Measurements from ENCODE around the gene EIF4E3.

Gene EIF4E3

GRCh38 chr3:71752831-71753700 is 27.9 kb upstream of the EIF4E3 start:
- Histone ChIP-seq H3K36me3 (ENCODE audit: control insufficient read depth, insufficient read depth, low read length) (no peaks in the 10 kb centered on the region), H3K4me1 (ENCODE audit: control insufficient read depth, insufficient read depth, low read length, poor library complexity, severe bottlenecking) (no peaks in the 10 kb centered on the region), H3K4me3 (ENCODE audit: extremely low read depth, insufficient read depth, low read length, poor library complexity, severe bottlenecking) (peak overlapping the region; percentile 35), H3K27ac (ENCODE audit: low read depth, low read length, severe bottlenecking) (no peak overlapping the region), H3K9me3 (ENCODE audit: control insufficient read depth, low read length) (no peaks in the 10 kb centered on the region)
- WGBS, 2 experiments (ENCODE audit: insufficient coverage in 2 of 2), result 13 to 15% methylated on average over 36 to 46 of the region's 68 CpGs

- Histone ChIP-seq H3K27ac (ENCODE audit: low read depth, low read length, severe bottlenecking) (no peak overlapping the region), H3K4me1 (ENCODE audit: control insufficient read depth, insufficient read depth, low read length, poor library complexity, severe bottlenecking) (no peaks in the 10 kb centered on the region), H3K4me3 (ENCODE audit: extremely low read depth, insufficient read depth, low read length, poor library complexity, severe bottlenecking) (no peak overlapping the region), H3K36me3 (ENCODE audit: control insufficient read depth, insufficient read depth, low read length) (no peaks in the 10 kb centered on the region), H3K9me3 (ENCODE audit: control insufficient read depth, low read length) (no peaks in the 10 kb centered on the region)
- 83% methylated on average over 2 to 4 of the region's 4 CpGs for WGBS, 2 experiments (ENCODE audit: insufficient coverage in 2 of 2)
Observed at GRCh38 chr3:71751602-71752001, 26.4 kb upstream of the EIF4E3 start.

- Histone ChIP-seq H3K36me3 (ENCODE audit: control insufficient read depth, insufficient read depth, low read length) (no peaks in the 10 kb centered on the region), H3K9me3 (ENCODE audit: control insufficient read depth, low read length) (peaks cover 11% of the 10 kb centered on the region), H3K4me3 (ENCODE audit: extremely low read depth, insufficient read depth, low read length, poor library complexity, severe bottlenecking) (no peak overlapping the region), H3K27ac (ENCODE audit: low read depth, low read length, severe bottlenecking) (no peak overlapping the region), H3K4me1 (ENCODE audit: control insufficient read depth, insufficient read depth, low read length, poor library complexity, severe bottlenecking) (no peaks in the 10 kb centered on the region)
- WGBS, 2 experiments (ENCODE audit: insufficient coverage in 2 of 2), result no CpG with 5 or more reads among the region's 3 CpGs
Observed at GRCh38 chr3:71744738-71745137, 19.5 kb upstream of the EIF4E3 start.

GRCh38 chr3:71742621-71743020 is 17.4 kb upstream of the EIF4E3 start:
- no CpG with 5 or more reads among the region's 1 CpG for WGBS, 2 experiments (ENCODE audit: insufficient coverage in 2 of 2)
- Histone ChIP-seq H3K27ac (ENCODE audit: low read depth, low read length, severe bottlenecking) (no peak overlapping the region), H3K4me1 (ENCODE audit: control insufficient read depth, insufficient read depth, low read length, poor library complexity, severe bottlenecking) (no peaks in the 10 kb centered on the region), H3K36me3 (ENCODE audit: control insufficient read depth, insufficient read depth, low read length) (no peaks in the 10 kb centered on the region), H3K4me3 (ENCODE audit: extremely low read depth, insufficient read depth, low read length, poor library complexity, severe bottlenecking) (no peak overlapping the region), H3K9me3 (ENCODE audit: control insufficient read depth, low read length) (peaks cover 11% of the 10 kb centered on the region)

- no peaks in the 10 kb centered on the region for H3K9me3 ChIP-seq (ENCODE audit: control insufficient read depth, low read length)
- WGBS, 2 experiments (ENCODE audit: insufficient coverage in 2 of 2), result no CpG with 5 or more reads among the region's 1 CpG
- no peak overlapping the region for H3K27ac ChIP-seq (ENCODE audit: low read depth, low read length, severe bottlenecking)
- H3K4me1 ChIP-seq (ENCODE audit: control insufficient read depth, insufficient read depth, low read length, poor library complexity, severe bottlenecking), result no peaks in the 10 kb centered on the region
- no peak overlapping the region for H3K4me3 ChIP-seq (ENCODE audit: extremely low read depth, insufficient read depth, low read length, poor library complexity, severe bottlenecking)
- H3K36me3 ChIP-seq (ENCODE audit: control insufficient read depth, insufficient read depth, low read length), result no peaks in the 10 kb centered on the region
Observed at GRCh38 chr3:71734881-71735280, 9.7 kb upstream of the EIF4E3 start.

- Histone ChIP-seq H3K36me3 (ENCODE audit: control insufficient read depth, insufficient read depth, low read length) (no peaks in the 10 kb centered on the region), H3K9me3 (ENCODE audit: control insufficient read depth, low read length) (no peaks in the 10 kb centered on the region), H3K4me1 (ENCODE audit: control insufficient read depth, insufficient read depth, low read length, poor library complexity, severe bottlenecking) (no peaks in the 10 kb centered on the region), H3K27ac (ENCODE audit: low read depth, low read length, severe bottlenecking) (no peak overlapping the region), H3K4me3 (ENCODE audit: extremely low read depth, insufficient read depth, low read length, poor library complexity, severe bottlenecking) (no peak overlapping the region)
- no CpG with 5 or more reads among the region's 2 CpGs for WGBS, 2 experiments (ENCODE audit: insufficient coverage in 2 of 2)
Observed at GRCh38 chr3:71733319-71733718, 8.1 kb upstream of the EIF4E3 start.

- Histone ChIP-seq H3K9me3 (ENCODE audit: control insufficient read depth, low read length) (no peaks in the 10 kb centered on the region), H3K36me3 (ENCODE audit: control insufficient read depth, insufficient read depth, low read length) (no peaks in the 10 kb centered on the region), H3K4me3 (ENCODE audit: extremely low read depth, insufficient read depth, low read length, poor library complexity, severe bottlenecking) (no peak overlapping the region), H3K4me1 (ENCODE audit: control insufficient read depth, insufficient read depth, low read length, poor library complexity, severe bottlenecking) (no peaks in the 10 kb centered on the region), H3K27ac (ENCODE audit: low read depth, low read length, severe bottlenecking) (no peak overlapping the region)
- whole genome bisulfite sequencing, 2 experiments (ENCODE audit: insufficient coverage in 2 of 2), result 88 to 97% methylated on average over 4 of the region's 4 CpGs
Observed at GRCh38 chr3:71732637-71733036, 7.4 kb upstream of the EIF4E3 start.

GRCh38 chr3:71728632-71729342 is 3.6 kb upstream of the EIF4E3 start:
- no peaks in the 10 kb centered on the region for H3K9me3 ChIP-seq (ENCODE audit: control insufficient read depth, low read length)
- no peak overlapping the region for H3K4me3 ChIP-seq (ENCODE audit: extremely low read depth, insufficient read depth, low read length, poor library complexity, severe bottlenecking)
- WGBS, 2 experiments (ENCODE audit: insufficient coverage in 2 of 2), result 14 to 31% methylated on average over 2 to 4 of the region's 4 CpGs
- no peaks in the 10 kb centered on the region for H3K4me1 ChIP-seq (ENCODE audit: control insufficient read depth, insufficient read depth, low read length, poor library complexity, severe bottlenecking)
- H3K27ac ChIP-seq (ENCODE audit: low read depth, low read length, severe bottlenecking), result peak overlapping the region; percentile 41
- no peaks in the 10 kb centered on the region for H3K36me3 ChIP-seq (ENCODE audit: control insufficient read depth, insufficient read depth, low read length)

GRCh38 chr3:71726146-71726545 is 944 bp upstream of the EIF4E3 start:
- H3K4me1 ChIP-seq (ENCODE audit: control insufficient read depth, insufficient read depth, low read length, poor library complexity, severe bottlenecking), result no peaks in the 10 kb centered on the region
- H3K27ac ChIP-seq (ENCODE audit: low read depth, low read length, severe bottlenecking), result no peak overlapping the region
- 94% methylated on average over 7 to 8 of the region's 8 CpGs for WGBS, 2 experiments (ENCODE audit: insufficient coverage in 2 of 2)
- H3K4me3 ChIP-seq (ENCODE audit: extremely low read depth, insufficient read depth, low read length, poor library complexity, severe bottlenecking), result no peak overlapping the region
- H3K9me3 ChIP-seq (ENCODE audit: control insufficient read depth, low read length), result no peaks in the 10 kb centered on the region
- no peaks in the 10 kb centered on the region for H3K36me3 ChIP-seq (ENCODE audit: control insufficient read depth, insufficient read depth, low read length)

- WGBS, 2 experiments (ENCODE audit: insufficient coverage in 2 of 2), result 0 to 1% methylated on average over 33 to 49 of the region's 73 CpGs
Observed at GRCh38 chr3:71724584-71725270, 475 bp downstream of the EIF4E3 start.

GRCh38 chr3:71724171-71724453 is 1.1 kb downstream of the EIF4E3 start:
- Histone ChIP-seq H3K36me3 (ENCODE audit: control insufficient read depth, insufficient read depth, low read length) (no peaks in the 10 kb centered on the region), H3K9me3 (ENCODE audit: control insufficient read depth, low read length) (no peaks in the 10 kb centered on the region), H3K4me1 (ENCODE audit: control insufficient read depth, insufficient read depth, low read length, poor library complexity, severe bottlenecking) (no peaks in the 10 kb centered on the region), H3K4me3 (ENCODE audit: extremely low read depth, insufficient read depth, low read length, poor library complexity, severe bottlenecking) (peak overlapping the region; percentile 46), H3K27ac (ENCODE audit: low read depth, low read length, severe bottlenecking) (no peak overlapping the region)

More at GRCh38 chr3:71724584-71725270, 475 bp downstream of the EIF4E3 start:
- H3K4me1 ChIP-seq (ENCODE audit: control insufficient read depth, insufficient read depth, low read length, poor library complexity, severe bottlenecking), result no peaks in the 10 kb centered on the region
- H3K27ac ChIP-seq (ENCODE audit: low read depth, low read length, severe bottlenecking), result no peak overlapping the region
- H3K4me3 ChIP-seq (ENCODE audit: extremely low read depth, insufficient read depth, low read length, poor library complexity, severe bottlenecking), result peak overlapping the region; percentile 46
- no peaks in the 10 kb centered on the region for H3K9me3 ChIP-seq (ENCODE audit: control insufficient read depth, low read length)
- H3K36me3 ChIP-seq (ENCODE audit: control insufficient read depth, insufficient read depth, low read length), result no peaks in the 10 kb centered on the region

Measured in mesodermal cell (in vitro differentiated cells).